Upper lobe of right lung (tissue), 1 donor: ENCODE results near the gene TIMM9. TPM values are rescaled to one million over a fixed set of nuclear protein-coding genes. Genes with fewer than 3 reads are reported as not detected.

ENCODE experiments used
- ATAC-seq: fragments of 200-7000 bp; cut with Tn5 transposase; one replicate; pipeline ENCODE4 v1.9.1; 2020; ENCODE audit warnings: mild to moderate bottlenecking, moderate library complexity
- DNase-seq: peaks from one replicate; pipeline ENCODE4 v3.0.0-alpha.2; 2020
- H3K27ac ChIP-seq: fragments of 200-600 bp; one replicate; pipeline ENCODE4 v1.8.0; 2022
- H3K27me3 ChIP-seq: fragments of 200-600 bp; one replicate; pipeline ENCODE4 v1.8.0; 2022; ENCODE audit warnings: mild to moderate bottlenecking
- H3K36me3 ChIP-seq: fragments of 200-600 bp; one replicate; pipeline ENCODE4 v1.8.0; 2022
- H3K4me1 ChIP-seq: fragments of 200-600 bp; one replicate; pipeline ENCODE4 v1.8.0; 2022
- H3K4me3 ChIP-seq: fragments of 200-600 bp; one replicate; pipeline ENCODE4 v1.8.0; 2022; ENCODE audit warnings: mild to moderate bottlenecking
- H3K9me3 ChIP-seq: fragments of 200-600 bp; one replicate; pipeline ENCODE4 v1.8.0; 2022
- intact Hi-C: fragments of 100-400 bp; cut with DNase I; formaldehyde crosslinking; loops from one replicate; pipeline ENCODE4 v1.11.0; 2022
- total RNA-seq: library from RNA; stranded (reverse); fragmentation: NEBNext Ultra II Directional; extraction: Animal tissue kit (Norgen Biotek cat#: 25700); gene quantifications from one replicate; pipeline ENCODE4 v1.2.1, GENCODE V29; 2021
- TF ChIP-seq, protein P1 (sequence below): fragments of 200-600 bp; IDR thresholded peaks from one replicate; pipeline ENCODE4 v1.8.0; 2022; ENCODE audit warnings: antibody characterized with exemption
- donor health status: DM: no; HTN: yes; CAD: no; lungs with severe emphysema.

Gene TIMM9
- total RNA-seq, 1 donor from 2014 or later, result 24.9 TPM

DNA sequence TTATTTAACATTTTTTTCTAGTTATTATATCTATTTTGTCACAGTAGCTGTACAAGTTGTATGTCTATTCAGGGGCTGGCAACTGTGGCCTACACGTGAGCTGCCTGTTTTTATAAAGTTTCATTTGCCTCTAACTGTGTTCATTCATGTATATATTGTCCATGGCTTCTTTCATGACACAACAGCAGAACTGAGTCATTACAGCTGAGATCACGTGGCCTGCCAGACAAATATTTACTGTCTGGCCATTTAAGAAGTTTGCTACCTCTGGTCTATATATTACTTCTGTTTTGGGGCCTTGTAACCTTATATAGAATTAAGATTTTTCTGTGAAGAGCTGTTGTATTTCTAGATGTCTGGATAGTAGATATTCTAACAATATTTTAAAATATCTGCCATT is 38.1 kb upstream of the TIMM9 start:
- Histone ChIP-seq H3K27ac (no peak overlapping the region), H3K36me3 (peaks cover 72% of the 10 kb centered on the region), H3K4me1 (no peaks in the 10 kb centered on the region), H3K4me3 (no peak overlapping the region), H3K9me3 (no peaks in the 10 kb centered on the region), H3K27me3 (no peaks in the 10 kb centered on the region)
- ATAC-seq (no peak), DNase-seq (no peak)
- intact Hi-C loops, result no loop called here
- TF ChIP-seq, protein P1, sequence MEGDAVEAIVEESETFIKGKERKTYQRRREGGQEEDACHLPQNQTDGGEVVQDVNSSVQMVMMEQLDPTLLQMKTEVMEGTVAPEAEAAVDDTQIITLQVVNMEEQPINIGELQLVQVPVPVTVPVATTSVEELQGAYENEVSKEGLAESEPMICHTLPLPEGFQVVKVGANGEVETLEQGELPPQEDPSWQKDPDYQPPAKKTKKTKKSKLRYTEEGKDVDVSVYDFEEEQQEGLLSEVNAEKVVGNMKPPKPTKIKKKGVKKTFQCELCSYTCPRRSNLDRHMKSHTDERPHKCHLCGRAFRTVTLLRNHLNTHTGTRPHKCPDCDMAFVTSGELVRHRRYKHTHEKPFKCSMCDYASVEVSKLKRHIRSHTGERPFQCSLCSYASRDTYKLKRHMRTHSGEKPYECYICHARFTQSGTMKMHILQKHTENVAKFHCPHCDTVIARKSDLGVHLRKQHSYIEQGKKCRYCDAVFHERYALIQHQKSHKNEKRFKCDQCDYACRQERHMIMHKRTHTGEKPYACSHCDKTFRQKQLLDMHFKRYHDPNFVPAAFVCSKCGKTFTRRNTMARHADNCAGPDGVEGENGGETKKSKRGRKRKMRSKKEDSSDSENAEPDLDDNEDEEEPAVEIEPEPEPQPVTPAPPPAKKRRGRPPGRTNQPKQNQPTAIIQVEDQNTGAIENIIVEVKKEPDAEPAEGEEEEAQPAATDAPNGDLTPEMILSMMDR, result no peak

DNA sequence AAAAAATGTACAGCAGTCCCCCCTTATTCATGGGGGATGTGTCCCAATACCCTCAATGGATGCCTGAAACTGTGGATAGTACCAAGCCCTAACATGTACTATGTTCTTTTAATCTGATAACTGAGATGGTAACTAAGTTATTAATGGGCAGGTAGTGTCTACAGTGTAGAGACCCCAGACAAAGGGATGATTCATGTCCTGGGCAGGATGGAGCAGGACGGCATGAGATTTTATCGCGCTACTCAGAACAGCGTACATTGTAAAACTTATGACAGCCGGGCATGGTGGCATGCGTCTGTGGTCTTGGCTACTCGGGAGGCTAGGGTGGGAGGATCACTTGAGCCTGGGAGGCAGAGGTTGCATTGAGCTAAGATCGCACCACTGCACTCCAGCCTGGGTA is 37.3 kb upstream of the TIMM9 start:
- Histone ChIP-seq H3K27ac (no peak overlapping the region), H3K27me3 (no peaks in the 10 kb centered on the region), H3K36me3 (peaks cover 73% of the 10 kb centered on the region), H3K9me3 (no peaks in the 10 kb centered on the region), H3K4me1 (no peaks in the 10 kb centered on the region), H3K4me3 (no peak overlapping the region)
- DNase-seq, result no peak
- intact Hi-C loops, result no loop called here
- no peak for ATAC-seq
- TF ChIP-seq, protein P1, result no peak

DNA sequence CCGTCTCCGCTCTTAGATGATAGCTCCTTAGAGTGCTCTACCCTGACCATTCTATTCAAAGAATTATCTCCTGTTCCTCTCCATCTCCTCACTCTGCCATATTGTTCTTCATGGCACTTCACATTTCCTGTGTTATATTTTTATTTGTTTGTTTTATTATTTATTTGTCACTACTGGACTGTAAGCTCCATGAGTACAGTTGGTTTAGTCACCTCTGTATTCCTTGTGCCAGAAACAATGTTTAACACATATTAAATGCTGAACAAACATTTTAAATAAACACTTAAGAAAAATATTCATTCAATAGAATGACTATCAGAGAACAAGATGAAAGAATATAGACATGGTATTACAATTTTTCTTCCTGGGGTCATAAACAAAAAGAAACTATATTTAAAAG is 35.8 kb upstream of the TIMM9 start:
- Histone ChIP-seq H3K4me3 (no peak overlapping the region), H3K9me3 (no peaks in the 10 kb centered on the region), H3K27me3 (no peaks in the 10 kb centered on the region), H3K27ac (no peak overlapping the region), H3K36me3 (peaks cover 73% of the 10 kb centered on the region), H3K4me1 (no peaks in the 10 kb centered on the region)
- intact Hi-C loops, result no loop called here
- ATAC-seq (no peak), DNase-seq (no peak)
- TF ChIP-seq, protein P1, result no peak

DNA sequence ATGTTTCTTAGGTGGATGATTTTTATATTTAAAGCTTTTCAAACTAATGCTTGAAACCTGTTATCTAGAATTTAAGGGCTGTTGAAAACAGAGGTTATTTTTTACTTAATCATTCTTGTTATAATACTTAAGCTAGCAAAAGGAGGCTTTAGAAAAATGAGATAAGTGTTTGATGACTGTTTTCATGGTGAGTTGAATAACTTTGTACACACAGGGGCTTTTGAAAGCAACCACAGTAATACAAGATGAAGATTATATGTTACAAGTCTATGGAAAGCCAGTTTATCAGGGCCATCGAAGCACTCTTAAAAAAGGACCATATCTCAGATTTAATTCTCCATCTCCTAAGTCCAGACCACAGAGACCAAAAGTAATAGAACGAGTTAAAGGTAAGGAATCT is 33.4 kb upstream of the TIMM9 start:
- no peak overlapping the region for H3K4me3 ChIP-seq
- no peaks in the 10 kb centered on the region for H3K27me3 ChIP-seq
- intact Hi-C loops, result no loop called here
- H3K27ac ChIP-seq, result no peak overlapping the region
- H3K36me3 ChIP-seq, result peaks cover 70% of the 10 kb centered on the region
- DNase-seq, result no peak
- H3K4me1 ChIP-seq, result no peaks in the 10 kb centered on the region
- ATAC-seq, result no peak
- TF ChIP-seq, protein P1, result no peak
- H3K9me3 ChIP-seq, result no peaks in the 10 kb centered on the region

DNA sequence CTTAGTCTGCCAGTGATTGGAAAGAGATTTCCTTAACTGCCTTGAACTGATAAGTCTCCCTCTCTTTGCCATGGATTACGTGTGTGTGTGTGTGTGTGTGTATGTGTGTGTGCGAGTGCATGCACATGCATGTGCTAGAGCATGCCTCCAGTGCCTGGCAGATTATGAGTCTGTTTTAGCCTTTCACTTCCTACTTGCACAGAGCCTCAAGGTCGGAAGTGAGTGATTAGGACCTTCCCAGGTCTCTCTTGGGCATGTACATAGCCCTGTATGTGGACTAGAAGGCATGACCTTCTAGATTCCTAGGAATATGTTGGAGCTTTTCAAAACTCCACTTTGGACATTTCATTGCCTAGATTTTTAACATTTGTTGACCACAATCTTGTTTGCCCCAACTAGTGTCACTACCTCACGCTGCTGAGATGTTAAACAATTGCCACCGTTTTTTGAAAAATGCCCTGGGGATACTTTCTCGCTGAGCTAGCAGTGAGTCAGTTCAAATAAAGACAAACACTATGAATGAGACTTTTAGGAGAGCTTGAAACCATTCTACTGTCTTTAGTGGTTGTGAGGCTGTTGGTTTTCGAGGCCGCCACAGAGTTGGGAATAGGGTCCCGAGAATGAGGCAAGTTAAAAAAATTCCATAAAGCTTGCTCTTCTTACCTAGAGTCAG is 28.4 kb upstream of the TIMM9 start:
- TF ChIP-seq, protein P1, result no peak
- Histone ChIP-seq H3K27me3 (no peaks in the 10 kb centered on the region), H3K4me3 (no peak overlapping the region), H3K9me3 (no peaks in the 10 kb centered on the region), H3K36me3 (peaks cover 63% of the 10 kb centered on the region), H3K27ac (no peak overlapping the region), H3K4me1 (no peaks in the 10 kb centered on the region)
- ATAC-seq (no peak), DNase-seq (no peak)
- intact Hi-C loops, result no loop called here

DNA sequence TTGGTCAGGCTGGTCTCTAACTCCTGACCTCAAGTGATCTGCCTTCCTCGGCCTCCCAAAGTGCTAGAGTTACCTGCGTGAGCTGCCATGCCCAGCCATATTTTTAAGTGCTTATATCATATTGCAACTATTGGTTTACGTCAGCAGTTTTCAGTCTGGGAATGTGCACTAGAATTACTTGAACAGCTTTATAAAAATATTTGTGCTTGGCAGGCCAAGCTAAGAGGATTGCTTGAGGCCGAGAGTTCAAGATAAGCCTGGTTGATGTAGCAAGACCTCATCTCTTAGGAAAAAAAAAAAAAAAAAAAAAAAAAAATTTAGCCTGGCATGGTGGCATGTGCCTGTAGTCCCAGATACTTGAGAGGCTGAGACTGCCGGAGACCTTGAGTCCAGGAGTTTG is 17.3 kb upstream of the TIMM9 start:
- Histone ChIP-seq H3K27me3 (no peaks in the 10 kb centered on the region), H3K9me3 (no peaks in the 10 kb centered on the region), H3K4me1 (no peaks in the 10 kb centered on the region), H3K36me3 (peaks cover 65% of the 10 kb centered on the region), H3K4me3 (no peak overlapping the region), H3K27ac (peak overlapping the region; percentile 36)
- DNase-seq (no peak), ATAC-seq (peak; percentile 85)
- intact Hi-C loops, result no loop called here
- TF ChIP-seq, protein P1, result no peak
